Gastrocnemius medialis (tissue), 4 donors: ENCODE results near the gene ADGRD1.

Source experiments
- POLR2A ChIP-seq, 2 donors: fragments of 450-650 bp; IDR thresholded peaks; one replicate each; pipeline ENCODE4 v1.6.1; 2017; ENCODE audit warnings: antibody characterized with exemption in 2 of 2, mild to moderate bottlenecking in 2 of 2, moderate library complexity in 2 of 2
- TF ChIP-seq, protein P1 (sequence below), 5 experiments: fragments of 450-650 bp in 3 of 5; fragments of 200-600 bp in 2 of 5; sonication (generic) in 2 of 5; IDR thresholded peaks in 4 of 5; conservative IDR thresholded peaks in 1 of 5; 1 replicate in 4 of 5; 2 replicates in 1 of 5; pipeline ENCODE4 v1.5.1; 2016 to 2019; ENCODE audit warnings: antibody characterized with exemption in 5 of 5, mild to moderate bottlenecking in 3 of 5, moderate library complexity in 3 of 5

DNA sequence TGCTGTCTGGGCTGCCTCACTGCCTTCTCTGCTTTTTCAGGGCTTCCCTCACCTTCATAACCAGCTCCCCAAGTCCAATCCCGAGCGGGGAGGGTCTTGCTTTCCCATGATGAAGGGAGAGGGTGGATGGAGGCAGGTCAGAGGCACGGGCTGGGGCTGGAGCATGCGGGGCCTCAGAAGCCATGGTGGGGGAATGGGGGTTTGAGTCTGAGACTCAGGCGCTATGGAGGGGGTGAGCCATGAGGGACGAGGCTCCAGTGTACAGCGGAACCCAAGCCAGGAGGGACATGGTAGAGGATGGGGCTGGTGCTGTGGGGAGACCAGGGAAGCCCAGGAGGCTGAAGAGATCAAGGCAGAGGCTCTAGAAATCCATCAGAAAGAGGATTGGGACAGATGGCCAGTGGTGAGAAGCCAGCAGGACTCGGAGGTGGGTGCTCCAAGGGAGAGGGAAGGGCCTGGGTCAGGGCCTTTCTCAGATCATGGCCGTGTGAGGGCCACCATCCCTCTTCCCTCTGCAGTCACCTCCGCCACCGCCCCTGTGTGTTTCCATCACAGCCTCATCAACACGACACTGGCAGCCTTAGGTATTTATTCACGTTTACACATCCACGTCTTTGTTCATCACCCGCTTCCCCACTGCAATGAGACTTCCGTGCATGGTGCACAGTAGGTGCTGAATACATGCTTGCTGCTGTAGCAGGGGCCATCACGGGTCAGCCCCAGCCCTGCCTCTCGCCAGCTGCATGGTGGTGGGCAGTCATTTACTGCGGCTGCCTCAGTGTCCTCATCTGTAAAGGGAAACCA is 144.7 kb downstream of the ADGRD1 start:
- TF ChIP-seq, protein P1, sequence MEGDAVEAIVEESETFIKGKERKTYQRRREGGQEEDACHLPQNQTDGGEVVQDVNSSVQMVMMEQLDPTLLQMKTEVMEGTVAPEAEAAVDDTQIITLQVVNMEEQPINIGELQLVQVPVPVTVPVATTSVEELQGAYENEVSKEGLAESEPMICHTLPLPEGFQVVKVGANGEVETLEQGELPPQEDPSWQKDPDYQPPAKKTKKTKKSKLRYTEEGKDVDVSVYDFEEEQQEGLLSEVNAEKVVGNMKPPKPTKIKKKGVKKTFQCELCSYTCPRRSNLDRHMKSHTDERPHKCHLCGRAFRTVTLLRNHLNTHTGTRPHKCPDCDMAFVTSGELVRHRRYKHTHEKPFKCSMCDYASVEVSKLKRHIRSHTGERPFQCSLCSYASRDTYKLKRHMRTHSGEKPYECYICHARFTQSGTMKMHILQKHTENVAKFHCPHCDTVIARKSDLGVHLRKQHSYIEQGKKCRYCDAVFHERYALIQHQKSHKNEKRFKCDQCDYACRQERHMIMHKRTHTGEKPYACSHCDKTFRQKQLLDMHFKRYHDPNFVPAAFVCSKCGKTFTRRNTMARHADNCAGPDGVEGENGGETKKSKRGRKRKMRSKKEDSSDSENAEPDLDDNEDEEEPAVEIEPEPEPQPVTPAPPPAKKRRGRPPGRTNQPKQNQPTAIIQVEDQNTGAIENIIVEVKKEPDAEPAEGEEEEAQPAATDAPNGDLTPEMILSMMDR (IDR thresholded peaks at IDR 0.05 in 4 of 5, conservative IDR thresholded peaks at IDR 0.05 in 1 of 5): no peak
- TF ChIP-seq POLR2A (IDR thresholded peaks at IDR 0.05): no peak
